ENCODE measurements around the gene KCNG2.
A peak's percentile ranks its signal among the peaks of the same experiment; 100 is the strongest.

The KCNG2 gene

DNA sequence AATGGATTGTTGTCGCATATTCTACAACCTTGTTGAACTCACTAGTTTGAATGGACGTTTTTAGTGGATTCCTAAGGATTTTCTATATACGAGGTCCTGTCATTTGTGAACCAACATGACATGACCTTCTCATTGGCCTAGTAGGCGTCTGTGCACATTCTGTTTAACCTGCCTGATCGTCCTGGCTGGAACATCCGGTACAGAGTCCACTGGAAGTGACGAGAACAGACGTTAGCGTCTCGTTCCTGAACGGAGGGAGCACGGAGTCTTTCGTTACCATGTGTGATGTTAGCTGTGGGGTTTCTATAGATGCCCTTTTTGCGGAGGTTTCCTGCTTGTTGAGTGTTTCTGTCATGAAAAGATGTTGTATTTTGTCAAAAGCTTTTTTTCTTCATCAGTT is 91.8 kb downstream of the KCNG2 start:
- no peak for ATAC-seq

DNA sequence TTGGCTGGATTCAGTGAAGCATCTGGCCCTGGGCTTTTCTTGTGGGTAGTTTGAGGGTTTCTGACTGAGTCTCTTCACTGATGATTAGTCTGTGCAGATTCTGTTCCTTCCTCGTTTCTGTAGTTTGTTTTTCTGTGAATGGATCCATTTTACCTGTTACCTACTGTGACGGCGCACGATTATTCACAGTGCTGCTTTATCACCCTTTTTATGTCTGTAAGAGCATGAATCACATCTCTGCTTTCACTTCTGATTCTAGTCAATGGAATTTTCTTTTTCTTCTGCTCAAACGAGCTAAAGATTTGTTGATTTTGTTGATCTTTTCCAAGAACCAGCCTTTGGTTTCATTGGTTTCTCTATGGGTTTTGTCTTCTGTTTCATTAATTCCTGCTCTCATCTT is 92.9 kb downstream of the KCNG2 start:
- peak; percentile 55 for ATAC-seq

DNA sequence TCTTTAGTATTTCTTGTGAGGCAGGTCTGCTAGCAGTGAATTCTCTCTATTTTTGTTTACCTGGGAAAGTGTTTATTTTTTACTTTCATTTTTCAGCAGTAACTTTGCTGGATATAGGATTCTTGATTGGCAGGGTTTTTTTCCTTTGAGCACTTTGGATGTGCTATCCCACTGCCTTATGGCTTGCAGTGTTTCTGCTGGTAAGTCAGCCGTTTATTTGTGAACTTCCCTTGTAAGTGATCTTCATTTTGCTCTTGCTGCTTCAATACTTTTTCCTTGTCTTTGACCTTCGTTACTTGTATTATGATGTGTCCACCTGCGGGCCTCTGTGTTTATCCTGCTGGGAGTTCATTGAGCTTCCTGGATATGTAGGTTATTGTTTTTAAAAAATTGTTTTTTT is 99.0 kb downstream of the KCNG2 start:
- ATAC-seq, result no peak

DNA sequence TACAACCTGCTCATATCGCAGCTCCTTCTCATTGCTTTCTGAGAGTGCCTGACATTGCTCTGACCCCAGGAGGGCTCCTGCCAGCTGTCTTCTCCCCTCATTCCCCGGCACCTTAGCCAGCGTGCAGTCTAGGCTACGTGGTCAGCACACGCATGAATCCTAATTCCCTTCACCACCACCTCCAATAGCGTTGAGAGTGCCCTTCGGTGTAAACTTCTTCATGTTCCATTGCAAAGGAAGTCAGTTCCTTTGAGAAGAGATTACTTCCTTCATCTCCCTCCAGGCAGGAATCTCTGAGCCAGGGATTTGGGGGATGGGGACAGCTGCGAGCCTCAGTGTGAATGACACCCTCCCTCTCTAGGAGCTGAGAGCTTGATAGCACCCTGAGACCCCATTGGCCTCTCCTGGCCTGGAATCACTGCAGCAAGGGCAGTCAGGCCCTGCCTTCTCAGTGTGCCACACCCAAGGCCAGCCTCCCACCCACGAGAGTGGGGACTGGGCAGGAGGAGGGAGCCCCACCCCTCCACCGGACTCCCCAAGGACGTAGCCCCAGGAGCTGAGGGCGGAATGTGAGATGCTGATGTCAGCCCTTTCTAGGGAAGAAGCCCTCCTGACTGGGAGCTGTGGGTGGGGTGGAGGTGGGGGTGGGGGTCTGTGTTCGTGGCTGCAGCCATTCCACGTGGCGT is 100.3 kb downstream of the KCNG2 start:
- no peak for ATAC-seq

DNA sequence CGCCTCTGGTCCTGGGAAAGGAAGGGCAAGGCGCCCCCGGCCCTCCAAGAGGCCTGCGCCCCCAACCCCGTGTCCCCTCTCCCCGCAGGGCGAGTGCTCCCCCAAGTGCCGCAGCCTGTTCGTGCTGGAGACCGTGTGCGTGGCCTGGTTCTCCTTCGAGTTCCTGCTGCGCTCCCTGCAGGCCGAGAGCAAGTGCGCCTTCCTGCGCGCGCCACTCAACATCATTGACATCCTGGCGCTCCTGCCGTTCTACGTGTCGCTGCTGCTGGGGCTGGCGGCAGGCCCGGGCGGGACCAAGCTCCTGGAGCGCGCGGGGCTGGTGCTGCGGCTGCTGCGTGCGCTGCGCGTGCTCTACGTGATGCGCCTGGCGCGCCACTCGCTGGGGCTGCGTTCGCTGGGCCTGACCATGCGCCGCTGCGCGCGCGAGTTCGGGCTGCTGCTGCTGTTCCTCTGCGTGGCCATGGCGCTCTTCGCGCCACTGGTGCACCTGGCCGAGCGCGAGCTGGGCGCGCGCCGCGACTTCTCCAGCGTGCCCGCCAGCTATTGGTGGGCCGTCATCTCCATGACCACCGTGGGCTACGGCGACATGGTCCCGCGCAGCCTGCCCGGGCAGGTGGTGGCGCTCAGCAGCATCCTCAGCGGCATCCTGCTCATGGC is 101.3 kb downstream of the KCNG2 start:
- ATAC-seq, result no peak

DNA sequence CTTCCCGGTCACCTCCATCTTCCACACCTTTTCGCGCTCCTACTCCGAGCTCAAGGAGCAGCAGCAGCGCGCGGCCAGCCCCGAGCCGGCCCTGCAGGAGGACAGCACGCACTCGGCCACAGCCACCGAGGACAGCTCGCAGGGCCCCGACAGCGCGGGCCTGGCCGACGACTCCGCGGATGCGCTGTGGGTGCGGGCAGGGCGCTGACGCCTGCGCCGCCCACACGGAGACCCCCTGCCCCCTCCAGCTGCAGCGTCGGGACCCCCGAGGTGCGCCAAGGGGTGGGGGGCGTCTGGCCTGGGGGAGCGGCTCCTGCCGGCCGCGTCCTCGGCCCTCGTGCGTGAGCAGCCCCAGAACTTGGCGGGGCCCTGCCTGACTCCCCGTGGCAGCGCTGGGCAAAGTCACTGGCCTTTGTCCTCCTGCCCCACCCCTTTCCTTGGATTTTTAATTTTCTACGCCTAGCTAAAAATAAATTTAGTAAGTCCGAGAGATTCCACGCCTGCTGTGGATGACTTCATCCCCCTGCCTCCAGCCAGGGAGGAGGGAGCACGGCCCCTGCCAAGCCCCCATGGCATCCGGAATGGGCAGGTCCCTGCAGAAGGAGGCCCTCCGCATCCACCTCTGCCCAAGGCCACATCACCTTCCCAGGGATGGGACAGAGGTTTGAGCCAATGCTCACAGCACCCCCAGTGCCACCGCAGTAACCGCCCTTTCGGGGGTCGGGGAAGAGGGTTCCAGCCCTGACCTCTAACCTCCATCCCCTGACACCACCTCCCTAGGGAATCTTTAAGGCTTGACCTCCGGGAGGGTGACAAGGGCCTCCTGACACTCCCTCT is 102.1 kb downstream of the KCNG2 start:
- no peak for ATAC-seq

DNA sequence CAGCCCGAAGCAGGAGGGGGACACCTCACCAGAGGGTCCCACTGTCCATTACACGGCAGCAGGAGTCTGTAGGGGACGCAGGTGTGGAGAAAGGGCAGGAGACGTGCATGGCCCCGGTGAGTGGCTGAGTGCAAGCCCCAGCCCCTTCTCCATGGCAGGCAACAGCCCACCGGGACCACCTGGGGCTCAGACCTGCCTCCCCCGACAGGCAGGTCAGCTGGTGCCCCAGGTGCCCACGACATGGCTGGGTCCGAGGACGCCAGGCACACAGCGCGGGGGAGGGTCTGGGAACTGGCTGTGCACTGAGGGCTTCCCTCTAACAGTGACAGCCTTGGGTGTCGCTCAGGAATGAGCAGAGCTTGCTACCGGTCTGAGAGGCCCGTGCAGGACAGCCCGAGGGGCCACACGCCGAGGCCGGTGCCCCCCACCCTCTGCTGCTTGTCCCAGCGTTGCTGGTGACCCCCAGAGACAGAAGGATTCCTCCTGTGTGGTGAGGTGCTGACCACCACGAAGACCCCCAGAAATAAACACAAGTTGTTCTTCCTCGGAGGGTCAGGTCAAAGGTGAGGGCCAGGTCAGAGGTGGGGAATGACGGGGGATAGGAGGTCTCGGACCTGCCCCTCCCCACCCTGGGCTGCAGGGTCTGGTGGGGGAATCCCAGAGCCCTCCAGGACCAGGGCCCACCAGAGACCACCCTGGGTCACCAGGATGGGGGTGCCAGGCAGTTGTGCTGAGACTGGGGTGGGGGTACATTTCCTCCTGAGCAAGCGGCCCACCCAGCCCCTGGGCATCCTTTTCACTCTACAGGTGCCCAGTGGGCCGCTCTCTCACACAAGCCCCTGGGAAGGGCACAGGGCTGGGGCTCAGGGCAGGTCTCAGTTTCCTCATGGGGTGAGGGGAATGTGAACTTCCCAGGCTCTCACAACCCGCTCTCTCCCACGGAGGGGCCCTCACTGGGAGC is 103.2 kb downstream of the KCNG2 start:
- ATAC-seq, result no peak

DNA sequence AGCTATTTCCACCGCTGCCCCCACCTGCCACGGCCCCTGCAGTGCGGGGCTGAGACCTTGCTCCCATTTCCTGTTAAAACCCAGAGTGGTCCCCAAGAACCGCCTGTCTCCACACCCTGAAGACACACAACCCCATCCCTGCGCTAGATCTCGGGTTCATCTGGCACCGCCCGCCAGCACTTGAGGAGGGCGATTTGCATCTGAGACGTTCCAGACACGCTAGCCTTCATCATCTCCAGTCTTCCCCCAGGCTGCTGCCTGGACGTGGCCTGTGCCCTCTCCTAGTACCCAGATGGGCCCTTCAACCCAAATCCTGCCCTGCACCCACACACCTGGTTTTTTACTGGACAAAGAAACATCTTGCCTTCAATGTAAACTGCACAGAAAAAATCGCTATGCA is 103.9 kb downstream of the KCNG2 start:
- ATAC-seq, result no peak

DNA sequence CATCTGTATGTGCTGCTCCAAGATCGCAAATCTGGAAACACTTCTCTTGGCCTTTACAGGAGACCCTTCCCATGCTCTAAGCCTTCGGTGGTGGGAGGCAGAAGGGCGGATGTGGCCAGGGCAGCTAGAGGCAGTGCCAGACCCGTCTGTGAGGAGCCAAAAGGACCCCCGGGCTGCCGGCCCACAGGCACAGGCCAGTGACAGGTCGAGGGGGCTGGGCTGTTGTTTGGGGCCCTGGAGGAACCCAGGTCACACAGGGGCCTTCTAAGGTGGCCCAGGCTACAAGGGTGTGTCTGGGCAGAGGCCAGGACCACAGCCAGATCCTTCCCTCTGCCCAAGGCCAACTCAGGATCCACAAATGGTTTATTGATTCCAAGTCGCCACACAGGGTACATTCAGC is 104.3 kb downstream of the KCNG2 start:
- no peak for ATAC-seq

DNA sequence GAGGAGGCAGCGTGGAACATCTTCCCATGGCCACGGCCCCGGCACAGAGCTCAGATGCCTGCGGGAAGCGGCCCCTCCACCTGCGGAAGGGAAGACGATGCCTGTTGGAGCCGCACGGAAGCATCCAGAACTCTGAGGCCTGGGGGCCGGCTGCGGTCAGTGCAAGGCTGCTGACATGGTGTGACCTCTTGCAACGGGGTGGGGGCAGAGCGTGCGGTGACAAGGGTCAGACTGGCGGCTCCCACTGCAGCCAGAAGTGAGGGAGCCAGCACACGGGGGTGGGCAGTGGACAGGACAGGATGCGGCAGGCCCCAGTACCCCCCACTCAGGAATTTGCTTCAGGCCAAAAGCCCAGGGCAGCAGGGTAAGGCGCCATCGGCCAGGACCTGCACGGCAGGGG is 104.9 kb downstream of the KCNG2 start:
- ATAC-seq, result no peak

DNA sequence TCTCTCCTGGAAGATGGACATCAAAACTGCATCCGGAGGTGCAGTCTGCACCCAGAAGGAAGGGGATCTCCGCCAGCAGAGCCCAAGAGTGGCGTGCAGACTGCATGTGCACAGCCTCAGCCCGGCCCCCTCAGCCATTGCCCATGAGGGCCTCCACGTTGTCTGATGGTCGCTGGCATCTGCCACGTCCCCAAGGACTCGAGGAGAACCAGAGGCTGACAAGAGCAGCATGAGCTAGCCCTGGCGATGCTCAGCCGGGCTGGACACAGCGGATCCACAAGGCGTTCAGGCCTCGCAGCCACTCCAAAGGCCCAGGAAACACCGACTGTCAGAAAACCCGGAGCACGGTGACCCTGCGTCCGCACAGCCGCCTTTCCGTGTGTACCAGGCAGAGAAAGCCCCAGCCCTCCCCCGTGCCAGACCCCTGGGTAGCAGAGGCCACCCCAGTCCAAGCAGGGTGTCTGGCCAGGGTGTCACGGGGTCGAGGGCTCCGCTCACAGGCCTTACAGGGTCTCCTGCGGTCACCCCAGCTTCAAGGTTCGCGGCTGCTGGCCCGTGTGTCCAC is 105.4 kb downstream of the KCNG2 start:
- ATAC-seq, result no peak

DNA sequence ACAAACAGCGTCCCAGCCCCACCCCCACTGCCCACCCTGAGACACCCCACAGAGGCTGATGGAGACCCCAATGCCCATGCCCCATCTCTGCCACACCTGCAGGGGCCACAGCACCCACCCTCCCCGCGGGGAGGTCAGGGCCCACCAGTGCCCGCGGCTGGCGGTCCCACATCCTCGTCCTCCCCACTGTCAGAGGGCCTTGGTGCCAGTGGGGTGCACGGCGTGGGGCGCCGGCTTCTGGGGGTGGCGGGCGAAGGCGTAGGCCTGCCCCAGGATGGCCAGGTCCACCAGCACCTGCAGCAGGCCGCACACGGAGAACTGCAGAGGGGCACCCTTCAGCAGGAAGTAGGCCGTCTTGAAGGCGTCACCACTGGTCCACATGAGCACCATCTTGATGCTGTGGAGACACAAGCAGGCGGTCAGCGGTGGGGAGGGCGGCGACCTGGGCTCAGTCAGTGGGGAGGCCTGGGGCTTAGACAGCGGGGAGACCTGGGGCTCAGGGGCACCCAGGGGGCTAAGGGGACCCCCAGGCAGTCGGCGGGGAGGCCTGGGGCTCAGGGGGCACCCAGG is 106.1 kb downstream of the KCNG2 start:
- no peak for ATAC-seq

DNA sequence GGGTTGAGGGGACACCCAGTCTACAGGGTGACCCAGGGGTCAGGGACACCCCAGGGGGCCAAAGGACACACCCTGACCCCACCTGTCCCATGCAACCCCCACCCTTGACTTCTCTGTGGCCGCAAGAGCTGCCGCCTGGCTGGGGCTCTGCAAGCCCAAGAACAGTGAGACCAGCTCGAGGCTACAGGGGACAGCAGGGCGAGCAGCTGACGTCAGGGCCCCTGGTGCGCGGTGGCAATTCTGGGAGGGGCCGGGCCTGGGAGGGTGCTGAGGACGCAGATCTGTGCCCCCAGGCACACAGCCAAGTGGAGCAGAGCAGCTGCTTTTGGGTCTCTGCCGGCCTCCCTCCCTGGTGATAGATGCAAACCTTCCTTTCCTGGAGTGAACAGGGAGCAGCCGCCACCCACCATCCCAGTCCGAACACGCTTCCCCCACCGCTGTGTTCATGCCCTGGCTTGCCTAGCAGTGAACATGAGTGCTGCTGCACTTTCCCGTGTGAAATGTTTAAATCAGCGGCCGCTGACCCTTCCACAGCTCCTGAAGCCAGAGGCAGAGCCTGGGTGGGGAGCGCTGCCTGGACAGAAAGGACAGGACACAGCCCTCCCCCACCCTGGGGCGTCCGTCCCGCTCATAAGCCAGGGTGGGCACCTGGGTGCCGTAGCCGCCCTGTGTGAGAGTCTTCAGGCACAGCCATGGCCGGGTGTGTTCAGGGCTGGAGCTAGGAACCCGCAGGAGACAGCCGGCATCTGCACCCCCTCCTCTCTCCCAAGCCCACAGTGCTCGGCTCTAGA is 106.8 kb downstream of the KCNG2 start:
- no peak for ATAC-seq

DNA sequence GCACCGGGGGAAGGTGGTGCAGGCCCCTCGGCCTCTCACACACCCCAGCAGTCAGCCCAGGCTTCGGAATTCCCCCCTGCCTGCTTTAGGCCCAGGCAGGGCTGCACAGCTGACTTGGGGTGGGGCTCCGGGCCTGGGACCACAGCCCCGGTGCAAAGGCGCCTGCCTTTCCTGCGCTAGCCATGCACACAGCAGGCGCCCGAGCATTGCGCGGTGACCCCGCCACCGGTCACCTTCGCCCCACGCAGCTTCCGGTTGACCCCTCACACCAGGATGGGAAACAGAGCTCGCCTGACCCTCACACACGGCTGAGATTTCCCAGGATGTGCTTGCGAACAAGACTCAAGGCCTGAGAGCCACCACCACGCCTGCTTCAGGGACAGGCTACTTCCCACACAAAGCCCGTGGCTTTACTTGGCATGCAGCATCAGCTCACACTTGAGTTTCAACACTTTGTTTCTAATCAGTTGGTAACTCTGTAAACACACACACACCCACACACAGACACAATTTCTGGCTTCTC is 107.7 kb downstream of the KCNG2 start:
- no peak for ATAC-seq

DNA sequence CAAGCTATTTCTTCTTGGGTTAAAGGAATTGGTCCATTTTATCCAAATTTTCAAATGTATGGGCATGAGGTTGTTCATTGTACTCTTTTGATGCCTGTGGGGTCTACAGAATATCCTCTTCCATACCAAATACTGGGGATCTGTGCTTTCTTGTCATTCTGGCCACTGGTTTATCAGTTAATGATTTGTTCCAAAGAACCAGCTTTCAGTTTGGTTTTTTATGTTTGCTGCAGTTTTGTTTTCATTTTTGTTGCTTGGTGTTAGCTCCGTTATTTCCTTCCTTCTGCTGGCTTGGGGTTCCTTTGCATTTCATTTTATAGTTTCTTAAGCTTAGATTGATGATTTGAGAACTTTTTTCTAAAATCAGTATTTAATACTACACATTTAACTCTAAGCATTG is 108.3 kb downstream of the KCNG2 start:
- no peak for ATAC-seq

DNA sequence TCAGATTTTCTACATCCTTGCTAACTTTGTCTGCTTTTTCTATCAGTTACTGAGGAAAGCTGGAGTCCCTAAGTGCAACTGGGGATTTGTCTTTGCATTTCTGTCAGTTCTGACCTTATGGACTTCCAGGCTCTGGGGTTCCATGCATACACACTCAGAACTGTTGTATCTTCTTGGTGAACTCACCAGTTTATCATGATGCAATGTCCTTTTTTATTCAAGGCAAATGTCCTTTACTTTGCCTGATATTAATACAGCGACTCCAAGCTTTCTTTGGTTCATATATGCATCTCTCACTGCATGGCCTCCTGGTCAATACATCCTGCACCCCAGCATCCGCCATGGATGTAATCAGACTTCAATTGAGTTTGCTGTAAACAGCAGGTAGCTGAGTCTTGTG is 109.0 kb downstream of the KCNG2 start:
- ATAC-seq, result no peak

DNA sequence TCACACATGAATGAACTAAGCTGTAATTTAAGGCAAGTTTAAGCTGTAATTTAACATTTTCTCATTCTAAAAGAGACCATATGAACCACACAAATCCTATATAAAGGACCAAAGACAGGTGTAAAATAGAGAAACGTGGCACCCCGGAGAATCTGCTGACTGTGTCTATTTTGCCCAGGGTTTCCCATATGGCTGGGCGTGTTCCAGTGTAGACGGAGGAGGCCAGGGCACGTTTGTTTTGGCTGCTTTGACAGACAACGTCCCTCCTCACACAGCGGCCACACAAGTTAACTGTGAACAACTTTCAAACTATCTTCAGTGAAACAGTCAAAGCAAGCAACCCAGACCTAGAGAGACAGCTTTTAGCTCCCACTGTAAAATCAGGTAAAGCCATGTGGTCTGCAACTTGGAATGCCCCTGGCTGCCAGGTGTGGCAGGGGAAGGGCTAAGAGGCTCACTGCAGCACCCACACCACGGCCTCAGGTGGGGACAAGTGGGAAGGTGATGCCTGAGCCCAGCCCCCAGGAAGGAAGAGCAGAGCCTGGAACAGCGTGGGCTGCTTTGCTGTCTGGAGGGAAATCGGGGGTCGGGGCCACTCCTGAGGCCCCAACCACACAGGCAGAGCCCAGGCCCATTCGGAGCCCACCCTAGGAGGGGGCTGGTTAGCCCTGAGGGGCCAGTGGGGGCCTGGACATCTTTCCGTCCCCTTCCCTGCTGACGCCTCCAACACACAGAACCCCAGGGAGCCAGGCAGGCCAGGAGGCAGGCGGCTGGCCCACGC is 113.0 kb downstream of the KCNG2 start:
- no peak for ATAC-seq

DNA sequence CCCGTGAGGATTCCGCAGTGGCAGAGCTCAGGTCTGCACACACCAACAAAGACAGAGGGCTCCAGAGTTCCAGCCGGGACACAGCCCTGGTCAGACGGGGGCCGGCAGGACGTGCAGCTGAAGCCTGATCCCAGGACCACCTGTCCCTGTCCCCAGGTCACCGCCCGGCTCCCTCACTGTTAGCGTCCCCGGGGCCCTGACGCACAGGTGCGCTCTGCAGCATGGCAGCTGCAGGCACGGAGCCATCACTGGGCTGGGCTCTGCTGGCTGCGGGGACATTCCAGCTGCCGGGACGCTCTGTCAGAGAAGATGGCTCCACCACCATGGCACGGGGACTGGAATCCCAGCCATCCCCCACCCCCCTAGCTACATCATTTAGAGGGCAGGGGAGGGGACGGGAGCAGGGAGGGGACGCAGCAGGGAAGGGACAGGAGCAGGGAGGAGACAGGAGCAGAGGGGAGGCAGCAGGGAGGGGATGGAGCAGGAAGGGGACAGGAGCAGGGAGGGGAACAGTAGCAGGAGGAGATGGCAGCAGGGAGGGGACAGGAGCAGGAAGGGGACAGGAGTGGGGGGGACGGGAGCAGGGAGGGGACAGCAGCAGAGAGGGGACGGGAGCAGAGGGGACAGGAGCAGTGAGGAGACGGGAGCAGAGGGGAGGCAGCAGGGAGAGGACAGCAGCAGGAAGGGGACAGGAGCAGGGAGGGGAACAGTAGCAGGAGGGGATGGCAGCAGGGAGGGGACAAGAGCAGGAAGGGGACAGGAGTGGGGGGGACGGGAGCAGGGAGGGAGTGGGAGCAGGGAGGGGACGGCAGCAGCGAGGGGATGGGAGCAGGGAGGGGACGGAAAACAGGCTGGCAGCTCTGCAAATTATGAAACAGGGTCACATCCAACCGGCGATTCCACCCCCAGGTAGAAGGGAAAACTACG is 113.9 kb downstream of the KCNG2 start:
- no peak for ATAC-seq

Measured in activated CD4-positive, CD25-positive, alpha-beta regulatory T cell treated with anti-CD3 and anti-CD28 coated beads, Interleukin-2, amount 50 U/mL, for 24 hours (primary cell).